Brain microvascular endothelial cell (primary cell): ENCODE results near the gene PRB2.
"Not testable (repeated sequence)": the region's sequence is repeated elsewhere in the genome, so short reads cannot be mapped to it uniquely, and the experiment has no call there.

Experiments used
- DNase-seq: peaks from one replicate; pipeline ENCODE4 v3.0.0-alpha.2; 2020
- H3K27ac ChIP-seq: fragments of 250-450 bp; sonication (Bioruptor Pico); 2 replicates; pipeline ENCODE4 v1.5.1; 2020; ENCODE audit warnings: mild to moderate bottlenecking, moderate library complexity
- H3K27me3 ChIP-seq: fragments of 250-450 bp; sonication (Bioruptor Pico); replicated peaks from 2 replicates; pipeline ENCODE4 v1.5.1; 2020; ENCODE audit warnings: mild to moderate bottlenecking
- H3K36me3 ChIP-seq: fragments of 250-450 bp; sonication (Bioruptor Pico); replicated peaks from 2 replicates; pipeline ENCODE4 v1.5.1; 2020; ENCODE audit warnings: mild to moderate bottlenecking
- H3K4me3 ChIP-seq: 2 replicates; pipeline ENCODE4 v1.5.1; 2011; ENCODE audit warnings: low read depth, mild to moderate bottlenecking, control low read depth, low read length, moderate library complexity
- in situ Hi-C: cut with HindIII; loops from 2 replicates; pipeline ENCODE4 v1.10.0; 2017; ENCODE audit warnings: low sequenced_read_pairs, low pct_ligation_motif_present
- TF ChIP-seq, protein P1 (sequence below): IDR thresholded peaks from 2 replicates; pipeline ENCODE4 v1.5.1; 2011; ENCODE audit warnings: low read depth, mild to moderate bottlenecking, moderate library complexity, low read length, control low read depth, inconsistent platforms; ENCODE audit errors: missing control alignments

The PRB2 gene

DNA sequence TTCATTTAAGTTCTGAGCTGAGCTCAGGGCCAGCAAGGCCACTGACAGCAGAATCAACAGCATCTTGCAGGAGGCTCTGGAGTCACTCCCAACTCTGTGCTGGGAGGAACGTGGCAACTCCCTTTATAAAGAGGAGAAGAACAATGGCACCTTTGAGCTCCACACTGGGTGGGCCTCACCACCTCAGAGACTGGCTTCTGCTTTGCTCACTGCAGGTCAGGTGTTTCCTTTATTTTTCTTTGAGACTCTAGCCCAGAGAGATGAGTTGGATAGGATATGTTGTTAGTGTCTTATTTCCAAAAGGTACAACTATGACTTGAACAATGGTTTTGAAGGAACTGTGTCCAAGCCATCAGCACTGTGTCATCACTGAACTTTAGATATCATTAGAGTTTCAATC is at the start of gene PRB2:
TSS of gene PRB2 (minus strand) at position 101 of the 400 bp plus-strand sequence. CDS start at position 63, 38 bp downstream.
- in situ Hi-C loops, H3K36me3 ChIP-seq, DNase-seq: not testable (repeated sequence)

DNA sequence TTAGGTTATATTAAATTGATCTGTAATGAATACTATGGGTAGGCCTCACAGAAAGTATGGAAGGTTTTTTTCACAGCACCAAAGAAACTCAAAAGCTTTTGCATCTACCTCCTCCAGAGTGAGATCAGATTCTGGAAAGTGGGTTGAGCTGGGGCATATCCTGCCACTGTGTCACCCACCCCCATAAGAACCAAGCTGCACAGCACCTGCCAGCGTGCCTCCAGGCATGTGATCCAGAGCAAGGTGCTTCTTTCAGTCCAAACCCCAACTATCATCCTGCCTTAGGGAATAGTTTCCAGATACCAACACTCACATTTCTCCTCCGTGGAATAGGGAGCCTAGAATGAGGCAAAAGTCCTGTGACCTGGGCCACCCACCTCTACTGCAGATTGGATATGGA is 42.6 kb upstream of the PRB2 start:
- Histone ChIP-seq H3K4me3 (no peak overlapping the region), H3K36me3 (no peaks in the 10 kb centered on the region), H3K27me3 (no peaks in the 10 kb centered on the region), H3K27ac (no peak overlapping the region)
- TF ChIP-seq, protein P1, sequence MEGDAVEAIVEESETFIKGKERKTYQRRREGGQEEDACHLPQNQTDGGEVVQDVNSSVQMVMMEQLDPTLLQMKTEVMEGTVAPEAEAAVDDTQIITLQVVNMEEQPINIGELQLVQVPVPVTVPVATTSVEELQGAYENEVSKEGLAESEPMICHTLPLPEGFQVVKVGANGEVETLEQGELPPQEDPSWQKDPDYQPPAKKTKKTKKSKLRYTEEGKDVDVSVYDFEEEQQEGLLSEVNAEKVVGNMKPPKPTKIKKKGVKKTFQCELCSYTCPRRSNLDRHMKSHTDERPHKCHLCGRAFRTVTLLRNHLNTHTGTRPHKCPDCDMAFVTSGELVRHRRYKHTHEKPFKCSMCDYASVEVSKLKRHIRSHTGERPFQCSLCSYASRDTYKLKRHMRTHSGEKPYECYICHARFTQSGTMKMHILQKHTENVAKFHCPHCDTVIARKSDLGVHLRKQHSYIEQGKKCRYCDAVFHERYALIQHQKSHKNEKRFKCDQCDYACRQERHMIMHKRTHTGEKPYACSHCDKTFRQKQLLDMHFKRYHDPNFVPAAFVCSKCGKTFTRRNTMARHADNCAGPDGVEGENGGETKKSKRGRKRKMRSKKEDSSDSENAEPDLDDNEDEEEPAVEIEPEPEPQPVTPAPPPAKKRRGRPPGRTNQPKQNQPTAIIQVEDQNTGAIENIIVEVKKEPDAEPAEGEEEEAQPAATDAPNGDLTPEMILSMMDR, result no peak
- in situ Hi-C loops, result no loop called here
- DNase-seq, result no peak

More for the DNA sequence above, at the start of gene PRB2:
- not testable (repeated sequence) for H3K4me3 ChIP-seq, H3K27ac ChIP-seq, H3K27me3 ChIP-seq

DNA sequence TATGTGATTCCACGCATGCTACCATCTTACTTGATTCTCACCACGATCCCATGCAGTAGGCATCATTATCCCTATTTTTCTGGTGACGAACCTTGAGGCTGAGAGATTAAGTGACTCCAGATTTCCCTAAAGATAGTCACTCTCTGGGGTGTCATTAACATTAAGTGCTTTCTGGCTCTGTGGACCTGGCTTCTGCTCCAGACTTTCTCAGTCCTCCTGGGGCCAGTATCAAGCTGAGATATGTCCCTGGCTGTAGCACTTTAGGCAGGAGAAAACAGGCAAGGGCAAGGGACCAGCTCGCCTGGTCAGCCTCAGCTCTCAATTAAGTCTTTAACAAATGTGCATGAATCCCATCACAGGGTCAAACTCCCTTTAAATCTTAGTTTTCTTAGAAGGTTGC is 38.3 kb upstream of the PRB2 start:
- no peaks in the 10 kb centered on the region for H3K36me3 ChIP-seq
- TF ChIP-seq, protein P1, result no peak
- in situ Hi-C loops, result no loop called here
- no peaks in the 10 kb centered on the region for H3K27me3 ChIP-seq
- no peak overlapping the region for H3K27ac ChIP-seq
- no peak overlapping the region for H3K4me3 ChIP-seq
- no peak for DNase-seq

DNA sequence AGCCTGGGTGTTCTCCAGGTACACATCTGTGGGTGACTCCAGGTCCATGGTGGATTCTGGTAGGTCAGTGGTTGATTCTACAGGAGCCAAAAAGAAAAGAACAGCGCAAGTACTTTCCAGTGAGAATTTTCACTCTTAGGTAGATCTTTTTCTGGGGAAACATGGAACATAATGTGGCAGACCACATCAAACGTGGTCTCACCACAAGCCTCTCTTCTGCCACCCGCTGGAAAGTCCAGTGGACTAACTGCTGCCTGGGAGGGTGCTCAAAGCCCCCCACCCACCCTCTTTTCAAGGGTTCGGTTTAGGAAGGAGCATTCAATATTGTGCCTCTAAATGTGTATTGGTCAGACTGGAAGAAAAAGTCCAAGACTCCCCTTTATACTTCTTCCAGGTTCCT is 36.1 kb upstream of the PRB2 start:
- Histone ChIP-seq H3K4me3 (no peak overlapping the region), H3K36me3 (no peaks in the 10 kb centered on the region), H3K27me3 (no peaks in the 10 kb centered on the region), H3K27ac (no peak overlapping the region)
- no peak for DNase-seq
- in situ Hi-C loops, result no loop called here
- TF ChIP-seq, protein P1, result no peak

DNA sequence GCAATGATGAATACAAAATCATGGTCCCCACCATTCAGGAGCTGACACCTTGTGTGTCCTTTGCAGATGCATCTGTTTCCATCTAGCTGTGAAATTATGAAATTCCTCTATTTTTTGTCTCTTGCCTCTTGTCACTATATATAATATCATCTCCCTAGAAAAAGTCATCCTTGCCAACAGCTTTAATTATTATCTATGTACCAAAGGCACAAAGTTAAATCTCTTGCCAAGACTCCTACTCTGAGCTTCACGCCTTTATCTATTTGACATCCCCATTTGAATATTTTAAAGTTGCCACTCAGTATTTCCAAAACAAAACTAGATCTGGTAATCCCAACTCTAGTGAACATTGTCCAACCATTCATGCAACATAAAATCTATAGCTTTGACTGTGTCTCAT is 32.0 kb upstream of the PRB2 start:
- in situ Hi-C loops, result no loop called here

DNA sequence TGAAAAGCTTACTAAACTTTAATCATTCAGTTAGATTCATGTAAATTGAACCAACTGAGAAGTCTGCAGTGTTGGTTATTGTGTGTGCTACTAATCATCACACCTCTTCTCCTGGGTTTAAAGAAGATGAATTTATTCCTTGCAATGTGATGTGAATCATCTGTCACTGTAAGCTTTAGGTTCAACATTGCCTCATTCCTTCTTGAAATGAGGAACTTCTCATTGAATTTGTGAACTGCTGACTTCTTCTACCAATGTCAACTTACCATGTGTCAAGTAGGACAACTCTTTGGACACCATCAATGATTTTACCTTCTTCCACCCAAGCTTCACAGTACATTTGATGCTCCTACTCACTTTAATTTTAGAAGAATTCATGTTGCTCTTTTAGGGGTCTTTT is 17.4 kb upstream of the PRB2 start:
- DNase-seq, result no peak
- TF ChIP-seq, protein P1, result no peak
- Histone ChIP-seq H3K4me3 (no peak overlapping the region), H3K36me3 (no peaks in the 10 kb centered on the region), H3K27me3 (no peaks in the 10 kb centered on the region), H3K27ac (no peak overlapping the region)
- in situ Hi-C loops, result no loop called here

More for the DNA sequence above, 32.0 kb upstream of the PRB2 start:
- Histone ChIP-seq H3K4me3 (no peak overlapping the region), H3K27me3 (no peaks in the 10 kb centered on the region), H3K27ac (no peak overlapping the region), H3K36me3 (no peaks in the 10 kb centered on the region)
- no peak for DNase-seq
- TF ChIP-seq, protein P1, result no peak
